Heart left ventricle (tissue), 16 donors: ENCODE results near the gene CNTNAP4. TPM values are rescaled to one million over a fixed set of nuclear protein-coding genes. Genes with fewer than 3 reads are reported as not detected.

ENCODE experiments used
- ATAC-seq, 4 donors: fragments of 200-7000 bp; cut with Tn5 transposase; one replicate each; pipeline ENCODE4 v1.9.1; 2020 to 2022; ENCODE audit warnings: moderate library complexity in 4 of 4, mild to moderate bottlenecking in 3 of 4, moderate number of reproducible peaks in 1 of 4
- DNase-seq, 5 donors: peaks; one replicate each; pipeline ENCODE4 v3.0.0-alpha.2; 2020
- H3K27ac ChIP-seq, 12 donors: fragments of 200-600 bp; sonication (generic) in 4 of 12; one replicate each; pipeline versions ENCODE4 v1.5.0 to v1.8.0; 2016 to 2022; ENCODE audit warnings: mild to moderate bottlenecking in 2 of 12
- H3K27me3 ChIP-seq, 9 donors: fragments of 200-600 bp; sonication (generic) in 2 of 9; one replicate each; pipeline versions ENCODE4 v1.5.1 to v1.8.0; 2016 to 2022; ENCODE audit warnings: mild to moderate bottlenecking in 3 of 9
- H3K36me3 ChIP-seq, 9 donors: fragments of 200-600 bp; sonication (generic) in 2 of 9; one replicate each; pipeline versions ENCODE4 v1.5.0 to v1.8.0; 2018 to 2022; ENCODE audit warnings: mild to moderate bottlenecking in 2 of 9
- H3K4me1 ChIP-seq, 12 donors: fragments of 200-600 bp; sonication (generic) in 4 of 12; one replicate each; pipeline versions ENCODE4 v1.5.0 to v1.8.0; 2016 to 2022; ENCODE audit warnings: mild to moderate bottlenecking in 3 of 12
- H3K4me3 ChIP-seq, 12 donors: fragments of 200-600 bp; sonication (generic) in 4 of 12; one replicate each; pipeline versions ENCODE4 v1.5.0 to v1.8.0; 2017 to 2022; ENCODE audit warnings: mild to moderate bottlenecking in 9 of 12, moderate library complexity in 4 of 12
- H3K9me3 ChIP-seq, 12 donors: fragments of 200-600 bp; sonication (generic) in 4 of 12; one replicate each; pipeline versions ENCODE4 v1.5.0 to v1.8.0; 2016 to 2022; ENCODE audit warnings: mild to moderate bottlenecking in 1 of 12
- POLR2A ChIP-seq, 2 donors: fragments of 450-650 bp; IDR thresholded peaks; one replicate each; pipeline ENCODE4 v1.6.1; 2017; ENCODE audit warnings: antibody characterized with exemption in 2 of 2, mild to moderate bottlenecking in 2 of 2, moderate library complexity in 2 of 2
- WGBS, 4 donors: extraction: QIAGEN DNeasy Blood & Tissue Kit in 2 of 4; methylation state at CpG; one replicate each; pipeline versions ENCODE4 v1.1.5 to v1.1.7; 2013 to 2018; 5-methylcytosine and 5-hydroxymethylcytosine counted together
- intact Hi-C, 10 donors: fragments of 100-400 bp; cut with DNase I; formaldehyde crosslinking; loops; one replicate each; pipeline versions ENCODE4 v1.11.1 to v1.14.2; 2022
- polyA plus RNA-seq, 2 donors: library from polyadenylated mRNA; stranded (reverse); fragments of 200-250 nt; gene quantifications; one replicate each; pipeline ENCODE4 v1.2.3, GENCODE V29; 2013
- total RNA-seq, 9 donors: library from RNA; depleted of rRNA in 2 of 9; stranded (reverse); fragments of >200 nt in 2 of 9; fragmentation: NEBNext Ultra II Directional in 3 of 9; extraction: Animal tissue kit (Norgen Biotek cat#: 25700) in 3 of 9; gene quantifications; one replicate each; pipeline versions ENCODE4 v1.1.0 to v1.2.4, GENCODE V29; 2016 to 2023
- TF ChIP-seq, protein P1 (sequence below), 12 donors: fragments of 200-600 bp; sonication (generic) in 4 of 12; IDR thresholded peaks; one replicate each; pipeline versions ENCODE4 v1.5.0 to v1.8.0; 2018 to 2022; ENCODE audit warnings: antibody characterized with exemption in 12 of 12, mild to moderate bottlenecking in 5 of 12
- donor health status: ischemic (EF 13 %, LVEDD 7.1; RV severe dilation, severe dysfunction).
- donor health status: healthy with polysubstance abuse.
- donor health status: DM: no; HTN: yes; CAD: no.
- donor health status: DM: no; HTN: no; CAD: no.
- donor health status: ischemic (EF 25% LVEDD 6.9; RV normal size, moderate dysfunction).
- donor health status: ischemic (EF 25% LVEDD 5.7; RV mildly dilated, moderate dysfunction).
- donor health status: healthy.
- donor health status: DM: yes; HTN: yes; CAD: no.
- donor health status: ischemic (EF 35%, LVEDD 5.7; RV mildly dilated, moderate dysfunction).
- donor health status: nonischemic (EF 11% LVEDD 7.7; RV severe dilation, severe dysfunction).
- donor health status: DM: yes; HTN: yes; CAD: no.
- donor health status: PGD.
- donor health status: ischemic (EF 29% LVEDD 5.4; RV normal size, mild dysfunction).
- donor health status: nonischemic (EF 23%, LVEDD 6.1; RV moderate dilation, normal function).

CNTNAP4 gene
- total and polyA plus RNA-seq, 11 donors, result not detected

DNA sequence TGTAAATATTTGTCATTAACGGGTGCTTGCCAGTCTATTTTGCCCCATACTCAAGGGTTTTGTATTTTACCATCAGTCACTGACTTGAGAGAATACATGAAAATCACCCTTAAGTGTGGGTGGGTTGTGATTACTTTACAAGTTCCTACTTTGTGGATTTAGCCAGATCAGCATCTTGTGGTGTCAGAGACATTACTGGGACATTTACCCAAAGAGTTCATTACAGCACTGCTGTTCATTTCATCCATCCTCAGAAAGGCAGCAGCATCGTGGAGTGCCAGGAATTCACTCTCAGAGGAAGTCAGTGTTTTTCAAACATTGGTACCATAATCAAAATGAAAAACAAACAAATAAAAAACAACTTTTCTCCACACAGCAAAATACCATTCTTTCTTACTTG, 110.8 kb downstream of the CNTNAP4 start:
- H3K4me3 ChIP-seq, result no peak overlapping the region
- WGBS, 4 donors, result 35 to 53% (median 40%) methylated on average over 2 of the region's 2 CpGs
- ATAC-seq, result no peak

DNA sequence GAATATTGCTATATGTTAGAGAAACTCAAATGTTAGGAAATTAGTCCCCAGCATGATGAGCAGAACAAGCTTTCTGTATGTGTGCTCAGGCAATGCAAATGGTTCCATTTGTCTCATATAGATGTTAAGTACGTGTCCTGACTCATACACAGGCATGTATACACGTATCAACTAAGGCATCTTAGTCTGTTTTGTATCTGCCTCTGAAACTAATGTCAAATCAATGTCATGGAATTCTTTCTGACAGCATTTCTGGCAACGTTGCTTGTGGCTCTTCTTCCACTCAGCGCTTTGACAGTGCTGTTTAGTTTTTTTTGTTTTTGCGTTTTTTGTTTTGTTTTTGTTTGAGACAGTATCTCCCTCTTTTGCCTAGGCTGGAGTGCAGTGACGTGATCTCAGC, 111.9 kb downstream of the CNTNAP4 start:
- ATAC-seq (no peak), DNase-seq (no peak)
- H3K9me3 ChIP-seq, result no peaks in the 10 kb centered on the region
- H3K27ac ChIP-seq, result no peak overlapping the region
- H3K36me3 ChIP-seq, result no peaks in the 10 kb centered on the region
- 66 to 73% (median 72%) methylated on average over 6 of the region's 6 CpGs for WGBS, 4 donors
- no peak overlapping the region for H3K4me3 ChIP-seq
- no peaks in the 10 kb centered on the region for H3K27me3 ChIP-seq
- no peak for TF ChIP-seq POLR2A (IDR thresholded peaks at IDR 0.05)
- TF ChIP-seq, protein P1, sequence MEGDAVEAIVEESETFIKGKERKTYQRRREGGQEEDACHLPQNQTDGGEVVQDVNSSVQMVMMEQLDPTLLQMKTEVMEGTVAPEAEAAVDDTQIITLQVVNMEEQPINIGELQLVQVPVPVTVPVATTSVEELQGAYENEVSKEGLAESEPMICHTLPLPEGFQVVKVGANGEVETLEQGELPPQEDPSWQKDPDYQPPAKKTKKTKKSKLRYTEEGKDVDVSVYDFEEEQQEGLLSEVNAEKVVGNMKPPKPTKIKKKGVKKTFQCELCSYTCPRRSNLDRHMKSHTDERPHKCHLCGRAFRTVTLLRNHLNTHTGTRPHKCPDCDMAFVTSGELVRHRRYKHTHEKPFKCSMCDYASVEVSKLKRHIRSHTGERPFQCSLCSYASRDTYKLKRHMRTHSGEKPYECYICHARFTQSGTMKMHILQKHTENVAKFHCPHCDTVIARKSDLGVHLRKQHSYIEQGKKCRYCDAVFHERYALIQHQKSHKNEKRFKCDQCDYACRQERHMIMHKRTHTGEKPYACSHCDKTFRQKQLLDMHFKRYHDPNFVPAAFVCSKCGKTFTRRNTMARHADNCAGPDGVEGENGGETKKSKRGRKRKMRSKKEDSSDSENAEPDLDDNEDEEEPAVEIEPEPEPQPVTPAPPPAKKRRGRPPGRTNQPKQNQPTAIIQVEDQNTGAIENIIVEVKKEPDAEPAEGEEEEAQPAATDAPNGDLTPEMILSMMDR (IDR thresholded peaks at IDR 0.05), result no peak
- intact Hi-C loops, result no loop called here
- H3K4me1 ChIP-seq, result no peaks in the 10 kb centered on the region

More for the DNA sequence above, 110.8 kb downstream of the CNTNAP4 start:
- DNase-seq, result no peak
- Histone ChIP-seq H3K9me3 (no peaks in the 10 kb centered on the region), H3K27me3 (no peaks in the 10 kb centered on the region), H3K27ac (no peak overlapping the region), H3K4me1 (no peaks in the 10 kb centered on the region), H3K36me3 (no peaks in the 10 kb centered on the region)
- intact Hi-C loops, result no loop called here
- no peak for TF ChIP-seq POLR2A (IDR thresholded peaks at IDR 0.05)
- TF ChIP-seq, protein P1 (IDR thresholded peaks at IDR 0.05), result no peak

DNA sequence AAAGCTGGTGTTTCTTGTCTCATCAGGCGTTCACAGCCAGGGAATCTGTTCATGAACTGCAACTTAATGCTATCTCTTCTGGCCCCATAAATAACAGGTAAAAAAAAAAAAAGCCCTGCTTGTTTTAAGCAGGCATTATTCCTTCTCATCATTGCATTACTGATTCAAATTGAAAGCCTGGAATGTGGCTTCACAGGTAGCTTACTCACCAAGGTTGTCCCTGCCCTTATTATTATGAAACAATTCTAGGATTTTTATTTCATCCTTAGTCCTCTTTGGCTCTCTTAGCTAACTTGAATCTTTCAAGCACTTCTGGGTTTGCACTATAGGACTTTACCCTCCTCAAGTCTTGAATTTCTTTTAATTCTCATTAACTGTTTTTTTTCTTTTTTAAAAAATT, 113.3 kb downstream of the CNTNAP4 start:
- Histone ChIP-seq H3K4me1 (no peaks in the 10 kb centered on the region), H3K9me3 (no peaks in the 10 kb centered on the region), H3K36me3 (no peaks in the 10 kb centered on the region), H3K27ac (no peak overlapping the region), H3K4me3 (no peak overlapping the region), H3K27me3 (no peaks in the 10 kb centered on the region)
- 23 to 44% (median 35%) methylated on average over 1 of the region's 1 CpG for WGBS, 4 donors
- intact Hi-C loops, result no loop called here
- TF ChIP-seq, protein P1 (IDR thresholded peaks at IDR 0.05), result no peak
- no peak for TF ChIP-seq POLR2A (IDR thresholded peaks at IDR 0.05)
- DNase-seq, result no peak
- no peak for ATAC-seq

DNA sequence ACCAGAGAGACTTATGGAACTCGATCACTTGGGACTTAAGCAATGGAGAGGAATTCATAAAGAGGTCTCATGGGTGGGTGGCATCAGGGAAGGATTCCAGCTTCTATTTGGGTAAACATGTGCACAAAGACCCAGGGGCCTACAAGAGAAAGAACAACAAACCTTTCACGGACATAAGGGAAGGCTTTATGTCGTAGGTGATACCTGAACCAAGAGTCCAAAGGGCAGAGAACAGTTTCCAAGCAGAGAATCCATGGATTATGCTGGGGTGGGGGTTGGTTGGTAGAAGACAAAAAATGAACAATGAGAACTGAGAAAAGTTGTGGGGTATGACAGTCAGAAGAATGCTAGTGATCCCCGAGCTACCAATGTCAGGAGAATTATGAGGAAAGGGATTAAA, 119.8 kb downstream of the CNTNAP4 start:
- ATAC-seq (no peak), DNase-seq (no peak)
- no peaks in the 10 kb centered on the region for H3K4me1 ChIP-seq
- H3K9me3 ChIP-seq, result no peaks in the 10 kb centered on the region
- H3K27me3 ChIP-seq, result no peaks in the 10 kb centered on the region
- no peak overlapping the region for H3K27ac ChIP-seq
- 70 to 87% (median 76%) methylated on average over 4 of the region's 4 CpGs for WGBS, 4 donors
- no peaks in the 10 kb centered on the region for H3K36me3 ChIP-seq
- no peak for TF ChIP-seq POLR2A (IDR thresholded peaks at IDR 0.05)
- TF ChIP-seq, protein P1 (IDR thresholded peaks at IDR 0.05), result no peak
- intact Hi-C loops, result no loop called here
- no peak overlapping the region for H3K4me3 ChIP-seq
